ENCODE data around the gene WIPI1. TPM values are rescaled to one million over a fixed set of nuclear protein-coding genes. Genes with fewer than 3 reads are reported as not detected.

The WIPI1 gene
- total and polyA plus RNA-seq, 2 of the 13 experiments (the other 11 are each of a cell fraction or from before 2014, with no cell fraction given), result 29.4 to 141 TPM

- H4K20me1 ChIP-seq (ENCODE audit: insufficient read depth, low read length), result no peaks in the 10 kb centered on the region
- no peak overlapping the region for H2AFZ ChIP-seq (ENCODE audit: low read length)
- in situ Hi-C loops (cut with HindIII; ENCODE audit: extremely low pct_ligation_motif_present, low pct_unique_long_range_greater_than_20kb) (no loop called here), intact Hi-C loops (cut with micrococcal nuclease; ENCODE audit: unreplicated experiment) (no loop called here)
- H3K9ac ChIP-seq (ENCODE audit: insufficient read depth, low read depth, low read length), result no peak overlapping the region
- no peaks in the 10 kb centered on the region; a peak in 2 of 5 replicates for H3K27me3 ChIP-seq (ENCODE audit: control insufficient read depth in 1 of 2, insufficient read depth in 2 of 2, low read length in 2 of 2)
- WGBS (ENCODE audit: low lambda C conversion rate), result 38% methylated on average over 3 of the region's 3 CpGs
- POLR2A ChIA-PET, result no interaction called here
- peaks cover 25% of the 10 kb centered on the region for H3K4me1 ChIP-seq (ENCODE audit: insufficient read depth, low read length)
- FAIRE-seq, result no peak
- ATAC-seq, result no peak
- CTCF ChIA-PET (ENCODE audit: low intra/inter-chr PET ratio, low total read pairs), result no interaction called here
- H3K9me3 ChIP-seq (ENCODE audit: low read length), result no peaks in the 10 kb centered on the region
- no peaks in the 10 kb centered on the region for H3K79me2 ChIP-seq (ENCODE audit: insufficient read depth, low read length)
- TF ChIP-seq ZBTB2 (CRISPR knock-in tag; IDR thresholded peaks at IDR 0.05; ENCODE audit: low read depth) (no peak), DZIP1 (CRISPR knock-in tag; IDR thresholded peaks at IDR 0.05) (no peak), ZNF430 (CRISPR knock-in tag; IDR thresholded peaks at IDR 0.05) (no peak), HBP1 (CRISPR knock-in tag; IDR thresholded peaks at IDR 0.05; ENCODE audit: low read depth) (no peak), SNAI1 (CRISPR knock-in tag; IDR thresholded peaks at IDR 0.05; ENCODE audit: borderline replicate concordance) (no peak)
- no peak overlapping the region for H3K27ac ChIP-seq (ENCODE audit: extremely low read length, insufficient read depth, low read length)
- no peak for DNase-seq (ENCODE audit: low spot score)
- peak overlapping the region; percentile 30; the same call in 1 of the 2 replicates for H3K4me2 ChIP-seq (ENCODE audit: low read depth, low read length)
- no peaks in the 10 kb centered on the region for H3K36me3 ChIP-seq (replicated peaks in 1 of 2; ENCODE audit: control insufficient read depth in 1 of 2, insufficient read depth in 2 of 2, low read length in 2 of 2)
- no TSS peak for BruUV-seq (replicated peaks)
- H3K4me3 ChIP-seq (replicated peaks in 1 of 3; ENCODE audit: insufficient read depth in 1 of 3, low read depth in 2 of 3, low read length in 3 of 3), result no peak overlapping the region
These were observed 40.6 kb upstream of the WIPI1 start for GRCh38 chr17:68497885-68498319.

Data from HepG2 (cell line).